Mononuclear cell (primary cell): Measurements from ENCODE around the gene CHTOP. TPM values are rescaled to one million over a fixed set of nuclear protein-coding genes. Genes with fewer than 3 reads are reported as not detected.

Source experiments
- H3K27me3 ChIP-seq: 2 replicates; pipeline ENCODE4 v1.6.0; 2011; ENCODE audit warnings: low read length, control low read depth; ENCODE audit not compliant: insufficient read depth
- H3K4me1 ChIP-seq: 2 replicates; pipeline ENCODE4 v1.5.1; 2011; ENCODE audit warnings: mild to moderate bottlenecking, low read length, control low read depth; ENCODE audit not compliant: insufficient read depth
- H3K4me3 ChIP-seq: 2 replicates; pipeline ENCODE4 v1.5.1; 2011; ENCODE audit warnings: mild to moderate bottlenecking, low read length, moderate library complexity
- H3K9me3 ChIP-seq: 2 replicates; pipeline ENCODE4 v1.5.1; 2011; ENCODE audit warnings: low read depth, mild to moderate bottlenecking, control low read depth, low read length
- total RNA-seq: library from RNA; depleted of rRNA; stranded (reverse); fragments of >200 nt; gene quantifications from one replicate; pipeline ENCODE4 v1.2.3, GENCODE V29; 2012

The CHTOP gene
- total RNA-seq, 1 donor: 75.2 TPM

DNA sequence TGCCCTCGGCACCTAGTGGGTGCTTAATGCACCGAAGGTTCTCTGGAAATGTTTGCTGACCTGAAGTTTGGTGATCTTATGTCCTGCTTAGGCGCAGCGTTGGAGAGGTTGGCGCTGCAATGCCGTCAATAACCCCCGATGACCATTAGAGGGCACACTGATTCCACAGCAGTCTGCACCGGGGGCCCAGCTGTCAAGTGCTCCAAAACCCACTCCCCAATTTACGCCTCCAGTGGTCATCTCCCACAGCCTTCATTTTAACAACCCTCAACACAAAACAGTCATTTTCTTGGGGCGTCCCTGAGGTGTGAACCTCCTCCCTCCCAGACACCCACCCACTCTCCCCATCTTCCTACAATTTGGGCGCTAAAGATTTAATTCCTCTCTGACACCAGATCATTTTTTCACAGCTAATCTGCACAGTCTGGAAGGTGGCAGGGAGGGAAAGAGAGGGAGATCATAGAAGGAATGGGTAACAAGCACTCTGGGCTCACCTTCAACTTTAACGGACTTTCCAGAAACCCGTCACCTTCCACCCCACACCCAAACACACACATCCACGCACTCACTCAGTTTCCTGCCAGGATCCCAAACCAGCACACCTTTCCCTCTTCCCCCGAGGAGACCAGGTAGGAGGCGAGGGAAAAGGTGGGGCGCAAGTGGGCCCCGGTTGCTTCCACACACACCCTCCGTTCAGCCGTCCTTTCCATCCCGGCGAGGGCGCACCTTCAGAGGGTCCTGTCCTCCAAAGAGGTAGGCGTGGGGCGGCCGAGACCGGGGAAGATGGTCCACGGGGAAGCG lies 44.1 kb downstream of the CHTOP start:
- peaks cover 26% of the 10 kb centered on the region for H3K4me1 ChIP-seq
- H3K27me3 ChIP-seq: peaks cover 43% of the 10 kb centered on the region
- peak overlapping the region; percentile 6 for H3K4me3 ChIP-seq
- no peaks in the 10 kb centered on the region for H3K9me3 ChIP-seq

DNA sequence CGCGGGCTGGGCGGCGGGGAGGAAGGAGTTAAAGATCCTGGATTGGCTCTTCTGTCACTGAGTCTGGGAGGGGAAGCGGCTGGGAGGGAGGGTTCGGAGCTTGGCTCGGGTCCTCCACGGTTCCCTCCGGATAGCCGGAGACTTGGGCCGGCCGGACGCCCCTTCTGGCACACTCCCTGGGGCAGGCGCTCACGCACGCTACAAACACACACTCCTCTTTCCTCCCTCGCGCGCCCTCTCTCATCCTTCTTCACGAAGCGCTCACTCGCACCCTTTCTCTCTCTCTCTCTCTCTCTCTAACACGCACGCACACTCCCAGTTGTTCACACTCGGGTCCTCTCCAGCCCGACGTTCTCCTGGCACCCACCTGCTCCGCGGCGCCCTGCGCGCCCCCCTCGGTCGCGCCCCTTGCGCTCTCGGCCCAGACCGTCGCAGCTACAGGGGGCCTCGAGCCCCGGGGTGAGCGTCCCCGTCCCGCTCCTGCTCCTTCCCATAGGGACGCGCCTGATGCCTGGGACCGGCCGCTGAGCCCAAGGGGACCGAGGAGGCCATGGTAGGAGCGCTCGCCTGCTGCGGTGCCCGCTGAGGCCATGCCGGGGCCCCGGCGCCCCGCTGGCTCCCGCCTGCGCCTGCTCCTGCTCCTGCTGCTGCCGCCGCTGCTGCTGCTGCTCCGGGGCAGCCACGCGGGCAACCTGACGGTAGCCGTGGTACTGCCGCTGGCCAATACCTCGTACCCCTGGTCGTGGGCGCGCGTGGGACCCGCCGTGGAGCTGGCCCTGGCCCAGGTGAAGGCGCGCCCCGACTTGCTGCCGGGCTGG lies 44.9 kb downstream of the CHTOP start, which contains the start of gene NPR1:
Gene NPR1, plus strand, starts transcription at position 170 of the 818 bp plus-strand sequence. Its CDS starts 421 bp downstream, at position 591.
- Histone ChIP-seq H3K27me3 (peaks cover 43% of the 10 kb centered on the region), H3K4me3 (peak within 1 kb of the TSS; percentile 15), H3K4me1 (peaks cover 26% of the 10 kb centered on the region), H3K9me3 (no peaks in the 10 kb centered on the region)

DNA sequence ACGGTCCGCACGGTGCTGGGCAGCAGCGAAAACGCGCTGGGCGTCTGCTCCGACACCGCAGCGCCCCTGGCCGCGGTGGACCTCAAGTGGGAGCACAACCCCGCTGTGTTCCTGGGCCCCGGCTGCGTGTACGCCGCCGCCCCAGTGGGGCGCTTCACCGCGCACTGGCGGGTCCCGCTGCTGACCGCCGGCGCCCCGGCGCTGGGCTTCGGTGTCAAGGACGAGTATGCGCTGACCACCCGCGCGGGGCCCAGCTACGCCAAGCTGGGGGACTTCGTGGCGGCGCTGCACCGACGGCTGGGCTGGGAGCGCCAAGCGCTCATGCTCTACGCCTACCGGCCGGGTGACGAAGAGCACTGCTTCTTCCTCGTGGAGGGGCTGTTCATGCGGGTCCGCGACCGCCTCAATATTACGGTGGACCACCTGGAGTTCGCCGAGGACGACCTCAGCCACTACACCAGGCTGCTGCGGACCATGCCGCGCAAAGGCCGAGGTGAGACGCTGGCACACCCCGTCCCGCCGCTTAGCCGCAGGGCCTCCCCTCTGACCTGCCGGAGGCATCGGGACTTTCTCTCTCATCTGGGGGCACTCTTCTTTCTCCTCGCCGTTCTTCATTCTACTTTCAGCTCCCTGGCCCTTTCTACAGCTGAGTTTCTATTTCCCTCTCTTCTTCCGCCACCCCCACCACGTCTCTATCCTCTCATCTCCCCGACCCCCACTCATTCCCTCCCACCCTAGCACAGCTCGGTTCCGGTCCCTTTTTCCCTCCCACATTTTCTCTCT lies 45.7 kb downstream of the CHTOP start:
- no peaks in the 10 kb centered on the region for H3K9me3 ChIP-seq
- H3K27me3 ChIP-seq: peaks cover 43% of the 10 kb centered on the region
- peak overlapping the region; percentile 15 for H3K4me3 ChIP-seq
- peaks cover 26% of the 10 kb centered on the region for H3K4me1 ChIP-seq

DNA sequence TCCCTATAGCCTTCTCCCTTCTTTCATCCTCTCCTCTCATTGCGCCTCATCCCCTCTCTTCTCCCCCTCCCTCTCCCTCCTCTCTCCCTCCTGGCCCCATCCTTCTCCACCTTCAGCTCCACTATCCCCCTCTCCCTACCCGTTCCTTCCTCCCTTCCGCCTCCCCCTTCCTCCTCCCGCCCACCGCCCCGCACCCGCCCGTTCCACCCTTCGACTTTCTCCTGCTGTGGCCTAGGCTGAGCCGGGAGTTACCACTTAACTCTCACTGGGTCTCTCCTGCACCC lies 46.2 kb downstream of the CHTOP start:
- Histone ChIP-seq H3K9me3 (no peaks in the 10 kb centered on the region), H3K4me1 (peaks cover 26% of the 10 kb centered on the region), H3K27me3 (peaks cover 43% of the 10 kb centered on the region), H3K4me3 (no peak overlapping the region)

DNA sequence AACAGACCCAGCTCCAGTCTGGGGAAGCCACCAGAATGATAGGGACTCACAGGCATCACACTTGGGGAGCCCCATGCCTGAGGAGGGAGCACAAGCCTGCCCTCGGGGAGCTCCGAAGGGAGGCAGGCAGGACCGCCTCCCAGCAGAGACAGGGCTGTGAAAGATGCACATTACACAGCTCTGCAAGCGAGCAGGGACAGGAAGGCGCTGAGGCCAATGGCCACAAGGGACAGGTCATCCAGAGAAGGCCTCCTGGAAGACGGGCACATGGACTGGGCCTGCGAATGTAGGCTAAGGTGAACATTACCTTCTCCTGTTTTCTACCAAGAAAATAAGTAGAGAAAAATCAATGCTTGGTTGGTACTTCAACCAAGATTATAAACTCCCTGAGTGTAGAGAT lies 48.9 kb downstream of the CHTOP start:
- no peak overlapping the region for H3K4me3 ChIP-seq
- H3K9me3 ChIP-seq: no peaks in the 10 kb centered on the region
- H3K4me1 ChIP-seq: peaks cover 22% of the 10 kb centered on the region
- H3K27me3 ChIP-seq: peaks cover 37% of the 10 kb centered on the region

DNA sequence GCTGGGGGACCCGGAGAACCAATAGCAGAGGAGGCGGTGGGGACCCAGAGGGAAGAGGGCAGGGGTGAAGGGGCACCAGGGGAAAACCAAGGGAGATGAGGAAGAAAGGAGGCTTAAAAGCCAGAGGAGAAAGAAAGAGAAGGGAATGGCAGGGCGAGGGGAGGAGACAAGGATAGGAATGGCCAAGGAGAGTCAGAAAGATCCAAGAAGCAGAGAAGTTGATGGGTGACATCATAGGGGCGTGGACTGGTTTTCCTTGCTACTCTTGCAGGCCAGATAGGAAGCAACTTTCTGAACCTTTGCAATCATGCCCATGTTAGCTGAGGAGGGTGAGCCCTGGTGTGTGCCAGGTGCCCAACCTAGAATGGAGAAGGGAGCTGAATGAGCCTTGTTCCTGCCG lies 50.0 kb downstream of the CHTOP start:
- peaks cover 26% of the 10 kb centered on the region for H3K27me3 ChIP-seq

DNA sequence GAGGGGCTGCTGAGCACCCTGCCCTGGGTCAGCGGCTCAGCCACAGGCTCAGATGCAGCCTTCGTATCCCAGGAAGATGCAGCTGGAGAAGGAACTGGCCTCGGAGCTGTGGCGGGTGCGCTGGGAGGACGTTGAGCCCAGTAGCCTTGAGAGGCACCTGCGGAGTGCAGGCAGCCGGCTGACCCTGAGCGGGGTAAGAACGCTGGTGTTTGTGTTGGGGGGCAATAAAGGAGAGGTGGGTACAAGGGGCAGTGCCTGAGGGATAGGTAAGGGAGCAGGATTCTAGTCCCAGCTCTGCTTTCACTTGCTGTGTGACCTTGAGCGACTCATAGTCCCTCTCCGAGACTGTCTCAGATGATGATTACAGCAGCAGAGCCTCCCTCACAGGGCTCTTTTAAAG lies 51.0 kb downstream of the CHTOP start:
- peaks cover 15% of the 10 kb centered on the region for H3K27me3 ChIP-seq
- peaks cover under 1% of the 10 kb centered on the region for H3K4me1 ChIP-seq
- no peak overlapping the region for H3K4me3 ChIP-seq
- no peaks in the 10 kb centered on the region for H3K9me3 ChIP-seq

More for the DNA sequence above, 50.0 kb downstream of the CHTOP start:
- Histone ChIP-seq H3K9me3 (no peaks in the 10 kb centered on the region), H3K4me3 (no peak overlapping the region), H3K4me1 (peaks cover 11% of the 10 kb centered on the region)

DNA sequence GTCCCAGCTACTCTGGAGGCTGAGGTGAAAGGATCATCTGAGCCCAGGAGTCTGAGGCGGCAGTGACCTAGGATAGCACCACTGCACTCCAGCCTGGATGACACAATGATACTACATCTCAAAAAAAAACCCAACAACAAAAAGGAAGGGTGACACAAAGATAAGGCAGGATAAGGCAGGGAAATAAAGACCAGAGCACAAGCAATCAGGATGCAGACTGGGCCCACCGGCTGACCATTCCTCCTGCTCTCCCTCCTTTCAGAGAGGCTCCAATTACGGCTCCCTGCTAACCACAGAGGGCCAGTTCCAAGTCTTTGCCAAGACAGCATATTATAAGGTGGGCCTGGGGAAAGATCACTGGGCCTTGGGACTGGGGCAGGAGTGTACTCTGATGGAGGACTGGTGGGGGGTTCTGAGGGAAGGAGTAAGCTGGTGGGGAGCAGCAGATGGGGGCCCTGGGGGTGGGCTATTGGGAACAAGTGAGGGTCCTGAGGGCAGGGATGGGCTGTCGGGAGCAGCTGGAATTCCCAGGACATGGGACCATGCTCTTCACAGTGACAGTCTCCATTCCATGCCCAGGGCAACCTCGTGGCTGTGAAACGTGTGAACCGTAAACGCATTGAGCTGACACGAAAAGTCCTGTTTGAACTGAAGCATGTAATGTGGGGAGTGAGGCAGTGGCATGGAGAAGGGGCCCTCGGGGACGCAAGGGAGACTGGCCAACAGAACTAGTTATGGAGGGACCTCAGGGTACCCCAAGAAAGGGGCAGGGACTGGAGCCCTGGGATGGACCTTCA lies 51.9 kb downstream of the CHTOP start:
- H3K4me3 ChIP-seq: no peak overlapping the region
- H3K27me3 ChIP-seq: peaks cover 8% of the 10 kb centered on the region
- H3K4me1 ChIP-seq: no peaks in the 10 kb centered on the region
- H3K9me3 ChIP-seq: no peaks in the 10 kb centered on the region

DNA sequence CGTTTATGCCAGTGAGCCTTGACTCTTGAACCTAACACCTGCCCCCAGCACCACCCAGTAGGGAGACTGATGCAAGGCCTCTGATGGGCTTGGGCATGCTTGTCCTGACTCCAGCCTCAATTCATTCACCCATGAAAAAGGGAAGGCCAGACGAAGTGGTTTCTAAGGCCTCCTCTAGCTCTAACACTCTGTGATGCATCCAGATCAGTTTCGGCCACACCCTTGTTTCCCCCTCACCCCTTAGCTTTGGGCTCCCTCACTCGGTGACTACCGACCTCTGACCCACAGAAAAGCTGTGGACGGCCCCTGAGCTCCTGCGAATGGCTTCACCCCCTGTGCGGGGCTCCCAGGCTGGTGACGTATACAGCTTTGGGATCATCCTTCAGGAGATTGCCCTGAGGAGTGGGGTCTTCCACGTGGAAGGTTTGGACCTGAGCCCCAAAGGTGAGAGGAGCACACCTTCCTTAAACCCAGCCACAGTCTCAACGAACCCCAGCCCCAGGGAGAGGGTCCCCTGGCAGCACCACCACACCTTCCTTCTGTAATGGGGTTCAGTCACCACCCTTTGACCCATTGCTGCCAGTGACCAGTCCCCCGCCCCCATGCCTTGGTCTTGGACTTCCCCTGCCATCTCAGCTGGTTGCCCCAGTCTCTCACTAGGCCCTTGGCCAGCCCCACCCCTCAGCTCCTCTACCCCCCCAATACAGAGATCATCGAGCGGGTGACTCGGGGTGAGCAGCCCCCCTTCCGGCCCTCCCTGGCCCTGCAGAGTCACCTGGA lies 53.7 kb downstream of the CHTOP start:
- H3K4me3 ChIP-seq: no peak overlapping the region
- no peaks in the 10 kb centered on the region for H3K4me1 ChIP-seq
- no peaks in the 10 kb centered on the region for H3K27me3 ChIP-seq
- no peaks in the 10 kb centered on the region for H3K9me3 ChIP-seq

DNA sequence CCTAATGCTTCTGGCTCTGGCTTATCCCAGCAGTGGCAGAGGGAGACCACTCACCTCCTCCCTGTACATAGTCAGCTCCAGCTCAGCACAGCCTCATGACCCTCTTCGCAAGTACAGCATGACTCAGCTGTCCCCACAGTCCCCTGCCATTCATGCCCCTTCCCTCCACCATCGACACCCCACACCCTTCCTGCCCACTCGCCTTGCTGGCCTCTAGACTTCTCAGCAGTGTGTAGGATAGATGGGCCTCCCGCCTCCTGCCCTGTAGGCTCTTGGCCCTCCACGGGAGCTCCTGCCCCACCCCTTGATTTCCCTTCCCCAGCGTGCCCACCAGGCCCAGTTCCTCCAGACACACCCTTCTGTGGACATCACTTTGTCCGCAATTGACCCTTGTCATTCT lies 54.4 kb downstream of the CHTOP start:
- no peaks in the 10 kb centered on the region for H3K9me3 ChIP-seq
- H3K4me1 ChIP-seq: no peaks in the 10 kb centered on the region
- no peak overlapping the region for H3K4me3 ChIP-seq
- no peaks in the 10 kb centered on the region for H3K27me3 ChIP-seq

DNA sequence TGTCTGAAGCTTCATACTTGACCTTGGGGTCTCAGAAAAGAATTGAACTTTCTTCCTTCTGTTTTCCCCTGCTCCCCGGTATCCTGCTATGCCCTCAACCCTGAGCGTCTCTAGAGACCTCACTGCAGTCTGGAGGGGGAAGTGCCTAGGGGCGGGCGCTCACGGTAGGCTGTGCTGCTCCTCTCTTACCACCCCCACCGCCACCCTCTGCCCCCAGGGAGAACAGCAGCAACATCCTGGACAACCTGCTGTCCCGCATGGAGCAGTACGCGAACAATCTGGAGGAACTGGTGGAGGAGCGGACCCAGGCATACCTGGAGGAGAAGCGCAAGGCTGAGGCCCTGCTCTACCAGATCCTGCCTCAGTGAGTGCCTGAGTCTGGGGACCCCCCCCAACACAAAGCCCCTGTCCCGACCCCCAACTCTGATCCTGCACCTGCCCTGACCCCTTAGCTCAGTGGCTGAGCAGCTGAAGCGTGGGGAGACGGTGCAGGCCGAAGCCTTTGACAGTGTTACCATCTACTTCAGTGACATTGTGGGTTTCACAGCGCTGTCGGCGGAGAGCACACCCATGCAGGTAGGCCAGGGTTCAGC lies 55.0 kb downstream of the CHTOP start:
- H3K9me3 ChIP-seq: no peaks in the 10 kb centered on the region
- H3K27me3 ChIP-seq: no peaks in the 10 kb centered on the region
- H3K4me3 ChIP-seq: no peak overlapping the region

DNA sequence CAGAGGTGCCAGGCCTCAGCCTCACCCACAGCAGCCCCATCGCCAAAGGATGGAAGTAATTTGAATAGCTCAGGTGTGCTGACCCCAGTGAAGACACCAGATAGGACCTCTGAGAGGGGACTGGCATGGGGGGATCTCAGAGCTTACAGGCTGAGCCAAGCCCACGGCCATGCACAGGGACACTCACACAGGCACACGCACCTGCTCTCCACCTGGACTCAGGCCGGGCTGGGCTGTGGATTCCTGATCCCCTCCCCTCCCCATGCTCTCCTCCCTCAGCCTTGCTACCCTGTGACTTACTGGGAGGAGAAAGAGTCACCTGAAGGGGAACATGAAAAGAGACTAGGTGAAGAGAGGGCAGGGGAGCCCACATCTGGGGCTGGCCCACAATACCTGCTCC lies 59.6 kb downstream of the CHTOP start:
- H3K4me3 ChIP-seq: no peak overlapping the region
- H3K4me1 ChIP-seq: peaks cover 9% of the 10 kb centered on the region
- no peaks in the 10 kb centered on the region for H3K9me3 ChIP-seq
- no peaks in the 10 kb centered on the region for H3K27me3 ChIP-seq

More for the DNA sequence above, 55.0 kb downstream of the CHTOP start:
- H3K4me1 ChIP-seq: no peaks in the 10 kb centered on the region
